Testis (tissue), 3 donors: ENCODE measurements around the gene MEST. TPM values are rescaled to one million over a fixed set of nuclear protein-coding genes. Genes with fewer than 3 reads are reported as not detected.

Experiments used
- DNase-seq: peaks from one replicate; pipeline ENCODE4 v3.0.0-alpha.2; 2019
- H3K27ac ChIP-seq, 2 donors: fragments of 200-600 bp; sonication (generic); one replicate each; pipeline ENCODE4 v1.5.1; 2019
- H3K27me3 ChIP-seq: fragments of 200-600 bp; sonication (generic); one replicate; pipeline ENCODE4 v1.5.1; 2019
- H3K36me3 ChIP-seq: fragments of 200-600 bp; sonication (generic); one replicate; pipeline ENCODE4 v1.5.1; 2017; ENCODE audit warnings: low read depth; ENCODE audit errors: missing control alignments
- H3K4me1 ChIP-seq: fragments of 200-600 bp; sonication (generic); one replicate; pipeline ENCODE4 v1.5.1; 2019
- H3K4me3 ChIP-seq, 2 donors: fragments of 200-600 bp; sonication (generic); one replicate each; pipeline ENCODE4 v1.5.1; 2017 to 2019
- H3K9me3 ChIP-seq: fragments of 200-600 bp; sonication (generic); one replicate; pipeline ENCODE4 v1.5.1; 2017
- CTCF ChIP-seq, 3 experiments: fragments of 450-650 bp in 2 of 3; fragments of 200-600 bp in 1 of 3; sonication (generic) in 1 of 3; IDR thresholded peaks; one replicate each; pipeline ENCODE4 v1.5.1; 2016 to 2019; ENCODE audit warnings: antibody characterized with exemption in 3 of 3, mild to moderate bottlenecking in 2 of 3, moderate library complexity in 1 of 3
- POLR2A ChIP-seq: fragments of 450-650 bp; IDR thresholded peaks from one replicate; pipeline ENCODE4 v1.6.1; 2017; ENCODE audit warnings: antibody characterized with exemption, mild to moderate bottlenecking, moderate library complexity
- WGBS, 2 donors: methylation state at CpG; one replicate each; pipeline ENCODE4 v1.1.5; 2018; 5-methylcytosine and 5-hydroxymethylcytosine counted together
- intact Hi-C: fragments of 100-400 bp; cut with DNase I; formaldehyde crosslinking; loops from one replicate; pipeline ENCODE4 v1.15.1; 2023; ENCODE audit warnings: low total_unique reads
- polyA plus RNA-seq: library from polyadenylated mRNA; stranded (reverse); fragments of 350-450 nt; fragmentation: Illumina TruSeq; extraction: RNeasy Lipid Tissue Mini Kit (QIAGEN cat#74804); gene quantifications from one replicate; pipeline ENCODE4 v1.2.3, GENCODE V29; 2014; ENCODE audit warnings: low read depth, low replicate concordance; ENCODE audit not compliant: insufficient read depth
- total RNA-seq, 2 donors: library from RNA; depleted of rRNA; stranded (reverse); fragments of >200 nt; gene quantifications; one replicate each; pipeline ENCODE4 v1.2.3, GENCODE V29; 2016

The MEST gene
- total and polyA plus RNA-seq, 3 donors from 2014 or later, result 32.5 to 65.2 (median 36.5) TPM

- Histone ChIP-seq H3K27me3 (no peaks in the 10 kb centered on the region), H3K36me3 (no peaks in the 10 kb centered on the region), H3K4me1 (no peaks in the 10 kb centered on the region), H3K9me3 (no peaks in the 10 kb centered on the region), H3K27ac (no peak overlapping the region), H3K4me3 (no peak overlapping the region)
- DNase-seq, result no peak
- no peak for TF ChIP-seq POLR2A
- TF ChIP-seq CTCF (IDR thresholded peaks at IDR 0.05), result no peak
- WGBS, 2 donors, result 33 to 50% methylated on average over 4 of the region's 4 CpGs
- intact Hi-C loops, result no loop called here
Observed at GRCh38 chr7:130473876-130474275, 18.0 kb upstream of the MEST start.

- no peaks in the 10 kb centered on the region for H3K36me3 ChIP-seq
- H3K4me1 ChIP-seq, result no peaks in the 10 kb centered on the region
- intact Hi-C loops, result no loop called here
- 82 to 92% methylated on average over 7 of the region's 7 CpGs for WGBS, 2 donors
- no peak overlapping the region for H3K27ac ChIP-seq
- H3K27me3 ChIP-seq, result no peaks in the 10 kb centered on the region
- no peak overlapping the region for H3K4me3 ChIP-seq
- no peaks in the 10 kb centered on the region for H3K9me3 ChIP-seq
- TF ChIP-seq POLR2A, result no peak
- no peak for TF ChIP-seq CTCF (IDR thresholded peaks at IDR 0.05)
- DNase-seq, result no peak
Observed at GRCh38 chr7:130475776-130476175, 16.1 kb upstream of the MEST start.

- Histone ChIP-seq H3K36me3 (no peaks in the 10 kb centered on the region), H3K9me3 (no peaks in the 10 kb centered on the region), H3K4me1 (no peaks in the 10 kb centered on the region), H3K4me3 (no peak overlapping the region), H3K27ac (no peak overlapping the region), H3K27me3 (no peaks in the 10 kb centered on the region)
- TF ChIP-seq CTCF (IDR thresholded peaks at IDR 0.05) (no peak), POLR2A (no peak)
- WGBS, 2 donors, result 75 to 77% methylated on average over 9 of the region's 9 CpGs
- intact Hi-C loops, result no loop called here
- no peak for DNase-seq
Observed at GRCh38 chr7:130476297-130477150, 15.4 kb upstream of the MEST start.

GRCh38 chr7:130478991-130479390 is 12.9 kb upstream of the MEST start:
- H3K4me1 ChIP-seq, result no peaks in the 10 kb centered on the region
- H3K27ac ChIP-seq, result no peak overlapping the region
- H3K4me3 ChIP-seq, result no peak overlapping the region
- intact Hi-C loops, result no loop called here
- H3K36me3 ChIP-seq, result no peaks in the 10 kb centered on the region
- 77 to 78% methylated on average over 3 of the region's 3 CpGs for WGBS, 2 donors
- TF ChIP-seq CTCF (IDR thresholded peaks at IDR 0.05) (no peak), POLR2A (no peak)
- no peaks in the 10 kb centered on the region for H3K9me3 ChIP-seq
- no peaks in the 10 kb centered on the region for H3K27me3 ChIP-seq
- DNase-seq, result no peak
